H54 (cell line): Measurements from ENCODE around the gene ZNF705A.
"Not testable (repeated sequence)": the region's sequence is repeated elsewhere in the genome, so short reads cannot be mapped to it uniquely, and the experiment has no call there.

Source experiments
- DNase-seq: peaks from one replicate; pipeline ENCODE4 v3.0.0; 2011; ENCODE audit warnings: low spot score, mixed read lengths; ENCODE audit not compliant: insufficient read length
- FAIRE-seq: peaks from 3 replicates; lab custom pipeline; 2011; peaks lifted over from hg19 to GRCh38; lab: Jason Lieb, UNC
- POLR2A ChIP-seq: IDR thresholded peaks from 2 replicates; pipeline ENCODE4 v1.6.1; 2011; ENCODE audit warnings: low read depth, mild to moderate bottlenecking, low read length

The ZNF705A gene

GRCh38 chr12:8226355-8226754, 69.5 kb downstream of the ZNF705A start:
- DNase-seq (no peak), FAIRE-seq (no peak)
- no peak for TF ChIP-seq POLR2A

- not testable (repeated sequence) for DNase-seq
These were observed 70.3 kb downstream of the ZNF705A start, which contains the start of gene FAM90A1 for GRCh38 chr12:8226992-8227731. Gene FAM90A1 (minus strand): TSS chr12:8227618. CDS start chr12:8224832, 2,786 bp downstream.

GRCh38 chr12:8227732-8228077, 70.9 kb downstream of the ZNF705A start:
- not testable (repeated sequence) for FAIRE-seq, DNase-seq

More at GRCh38 chr12:8226992-8227731, 70.3 kb downstream of the ZNF705A start, which contains the start of gene FAM90A1:
- not testable (repeated sequence) for FAIRE-seq

- FAIRE-seq, DNase-seq: not testable (repeated sequence)
These were observed 71.8 kb downstream of the ZNF705A start for GRCh38 chr12:8228607-8229006.

- FAIRE-seq, DNase-seq: not testable (repeated sequence)
These were observed 72.7 kb downstream of the ZNF705A start for GRCh38 chr12:8229486-8229885.
